NCI-H510A treated with DMSO at 0.1 percent for 48 hours (cell line): Measurements from ENCODE around the gene ANKLE2.
A peak's percentile ranks its signal among the peaks of the same experiment; 100 is the strongest.

Experiments
- DNase-seq: peaks from one replicate; lab custom pipeline; 2025; lab: John Stamatoyannopoulos, UW

ANKLE2 gene

DNA sequence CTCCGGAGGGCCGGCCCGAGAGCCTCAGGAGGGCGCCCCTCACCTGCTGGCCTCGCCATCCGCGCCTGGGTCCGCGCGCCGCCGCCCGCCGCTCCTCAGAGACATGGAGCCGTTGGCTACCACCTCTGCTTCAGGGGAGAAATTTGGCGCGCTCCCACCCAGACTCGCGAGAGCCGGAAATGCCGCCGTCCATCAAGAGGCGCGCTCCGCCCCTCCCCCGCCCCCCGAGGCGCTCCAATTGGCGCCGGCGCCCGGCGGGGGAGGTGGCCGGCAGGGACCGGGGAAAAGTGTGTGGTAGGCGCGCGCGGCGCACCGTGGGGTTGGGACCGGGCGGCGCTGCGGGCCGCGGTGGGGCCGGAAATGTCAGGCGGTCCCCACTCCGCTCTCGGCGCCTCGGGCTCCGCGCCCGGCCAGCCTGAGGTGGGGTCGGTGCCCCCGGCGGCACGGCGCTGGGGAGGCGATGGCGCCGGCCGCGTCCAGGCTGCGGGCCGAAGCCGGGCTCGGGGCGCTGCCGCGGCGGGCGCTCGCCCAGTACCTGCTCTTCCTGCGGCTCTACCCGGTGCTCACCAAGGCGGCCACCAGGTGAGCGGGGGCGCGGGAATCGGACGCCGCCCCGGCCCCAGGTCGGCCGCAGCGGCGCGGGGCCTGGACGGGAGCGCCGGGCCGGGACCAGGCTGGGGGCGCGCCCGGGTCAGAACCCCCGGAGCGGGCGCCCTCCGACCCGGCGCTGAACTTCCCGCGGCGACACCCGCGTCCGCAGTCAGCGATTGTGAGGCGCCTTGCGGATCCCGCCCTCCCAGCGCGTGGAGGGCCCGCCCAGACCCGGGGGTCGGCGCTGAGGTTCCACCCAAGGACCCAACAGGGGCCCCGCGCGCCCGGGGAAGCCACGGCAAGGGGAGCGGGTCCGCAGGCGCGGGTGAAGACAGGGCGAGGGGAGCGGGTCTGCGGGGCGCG is 74.1 kb downstream of the ANKLE2 start, which contains the start of the genes POLE and PXMP2:
Gene POLE, minus strand, starts transcription at position 132 of the 954 bp plus-strand sequence. Its CDS starts 27 bp downstream, at position 105.
Gene PXMP2, plus strand, starts transcription at position 377 of the 954 bp plus-strand sequence. Its CDS starts 84 bp downstream, at position 461.
- DNase-seq, result peak; percentile 95

DNA sequence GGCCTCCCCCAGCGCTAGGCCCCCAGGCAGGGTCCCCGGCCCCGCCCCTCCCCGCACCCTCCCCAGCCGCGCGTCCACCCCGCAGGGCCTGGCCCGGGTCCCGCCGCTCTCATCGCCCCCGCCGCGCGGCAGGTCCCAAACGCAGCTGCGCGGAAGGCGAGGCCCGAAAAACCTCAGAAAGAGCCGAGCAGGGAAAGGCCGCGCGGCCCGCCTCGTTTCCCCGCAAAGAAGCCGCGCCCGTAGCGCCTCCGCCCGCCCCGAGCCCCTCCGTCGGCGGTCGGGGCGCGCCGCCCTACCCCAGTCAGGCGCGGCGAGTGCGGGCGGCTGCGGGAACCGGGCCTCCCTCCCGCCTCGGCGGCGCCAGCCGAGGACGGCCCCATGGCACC is 74.8 kb downstream of the ANKLE2 start:
- DNase-seq, result no peak

DNA sequence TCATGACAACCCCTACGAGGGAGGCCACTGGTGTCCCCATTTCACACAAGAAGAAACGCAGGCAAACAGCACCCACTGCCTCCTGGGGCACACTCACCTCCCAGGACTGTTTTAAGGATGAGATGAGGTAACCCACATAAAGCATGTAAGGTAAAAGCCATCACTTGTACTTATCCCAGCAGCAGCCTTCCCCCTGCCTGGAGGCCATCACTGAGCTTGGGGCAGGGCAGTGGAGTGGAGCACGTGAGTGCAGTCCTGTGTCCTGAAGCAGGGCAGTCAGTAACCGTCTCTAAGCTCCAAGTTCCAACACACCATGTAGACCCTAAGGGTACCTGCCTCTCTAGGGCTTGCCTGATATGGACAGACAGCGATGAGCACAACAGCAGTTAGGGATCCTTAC is 76.2 kb downstream of the ANKLE2 start:
- DNase-seq, result no peak

DNA sequence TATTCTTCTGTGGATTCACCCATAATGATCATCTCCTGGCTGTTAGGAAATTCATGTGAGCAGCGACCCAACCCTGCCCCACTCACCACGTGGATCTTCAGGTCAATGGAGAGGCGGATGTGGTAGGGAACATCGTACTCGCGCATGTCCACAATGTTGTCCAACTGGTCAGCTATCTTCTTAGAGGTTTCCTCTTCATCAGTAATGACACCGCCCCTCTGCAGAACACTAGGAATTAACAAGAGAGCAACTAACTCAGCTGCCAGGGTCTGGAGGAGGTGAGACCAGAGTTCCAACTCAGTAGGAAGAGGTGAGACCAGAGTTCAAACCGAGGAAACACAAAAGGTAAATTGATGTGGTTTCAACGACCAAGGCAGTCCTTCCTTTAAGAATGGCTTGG is 84.1 kb downstream of the ANKLE2 start:
- DNase-seq, result no peak

DNA sequence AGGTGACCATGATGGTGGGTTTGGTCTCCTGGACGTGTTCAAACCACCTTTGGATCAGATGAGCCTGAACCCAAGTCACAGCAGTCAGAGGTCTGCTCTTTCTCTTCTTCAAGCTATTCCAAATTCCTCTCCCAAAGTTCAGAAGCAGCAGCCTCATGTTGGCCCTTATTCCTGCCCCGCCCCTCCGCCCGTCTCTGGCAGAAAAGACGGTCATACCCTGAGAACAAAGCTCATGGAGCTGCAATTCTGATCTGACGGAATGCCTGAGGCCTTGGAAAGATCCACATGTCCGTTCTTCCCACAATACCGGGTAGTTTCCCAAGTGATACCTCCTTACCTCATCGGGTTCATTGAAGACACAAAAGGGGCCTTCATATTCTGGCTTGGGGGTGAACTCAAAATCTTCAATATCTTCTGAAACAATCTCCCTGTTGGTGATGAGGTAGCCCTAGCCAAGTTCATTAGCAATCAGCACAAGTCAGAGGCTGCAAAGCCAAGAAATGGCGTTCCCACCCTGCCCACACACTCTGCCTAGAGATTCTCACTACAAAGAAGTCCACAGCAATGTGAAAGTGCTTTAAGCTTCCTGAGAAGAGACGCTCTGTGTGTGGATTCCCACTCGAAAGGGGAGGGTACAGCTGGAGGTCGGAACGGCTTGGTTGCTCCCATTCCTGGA is 85.7 kb downstream of the ANKLE2 start:
- no peak for DNase-seq
